SK-N-SH (cell line): ENCODE data around the gene RBM20. TPM values are rescaled to one million over a fixed set of nuclear protein-coding genes. Genes with fewer than 3 reads are reported as not detected.

Experiments used
- CTCF ChIA-PET: fragments of 300-600, 350-600 bp; formaldehyde crosslinking; extraction: SDS; loops from one replicate; lab custom pipeline; 2021; lab: Yijun Ruan, JAX
- POLR2A ChIA-PET: fragments of 350-600 bp; sonication (Branson Sonifier 250); formaldehyde crosslinking; extraction: SDS; loops from one replicate; lab custom pipeline; 2020; ENCODE audit warnings: antibody characterized with exemption, inconsistent platforms; lab: Yijun Ruan, JAX
- DNase-seq: peaks from one replicate; pipeline ENCODE4 v3.0.0; 2012
- H2AFZ ChIP-seq: fragments of 200-600 bp; sonication (generic); 2 replicates; pipeline ENCODE4 v1.8.1; 2016; ENCODE audit warnings: antibody characterized with exemption, mild to moderate bottlenecking, low read depth
- H3F3A ChIP-seq: fragments of 200-600 bp; sonication (generic); replicated peaks from 2 replicates; pipeline ENCODE3; 2016; ENCODE audit warnings: antibody characterized with exemption, mild to moderate bottlenecking; ENCODE audit not compliant: insufficient read depth
- H3K27ac ChIP-seq, 2 experiments: fragments of 200-500 bp in 1 of 2; fragments of 200-600 bp in 1 of 2; sonication (Bioruptor generic) in 1 of 2; sonication (generic), shearing (Covaris generic) in 1 of 2; 2 replicates each; pipeline versions ENCODE4 v1.5.1 to v1.6.1; 2014 to 2016; ENCODE audit warnings: low read depth in 2 of 2, inconsistent platforms in 1 of 2, low read length in 1 of 2, mild to moderate bottlenecking in 1 of 2, mixed read lengths in 1 of 2
- H3K27me3 ChIP-seq: fragments of 200-600 bp; sonication (generic), shearing (Covaris generic); 2 replicates; pipeline ENCODE4 v1.6.1; 2016; ENCODE audit warnings: mixed run types; ENCODE audit not compliant: insufficient read depth
- H3K36me3 ChIP-seq, 2 experiments: fragments of 200-500 bp in 1 of 2; fragments of 200-600 bp in 1 of 2; sonication (Bioruptor generic) in 1 of 2; sonication (generic) in 1 of 2; replicated peaks in 1 of 2; 2 replicates each; pipeline versions ENCODE3 to v1.5.1; 2014 to 2016; ENCODE audit warnings: low read length in 1 of 2, mild to moderate bottlenecking in 1 of 2; ENCODE audit not compliant: insufficient read depth in 2 of 2, control insufficient read depth in 1 of 2
- H3K4me1 ChIP-seq, 2 experiments: fragments of 200-500 bp in 1 of 2; fragments of 200-600 bp in 1 of 2; sonication (Bioruptor generic) in 1 of 2; sonication (generic), shearing (Covaris generic) in 1 of 2; 2 replicates each; pipeline versions ENCODE4 v1.5.1 to v1.6.1; 2014 to 2016; ENCODE audit warnings: low read depth in 1 of 2, low read length in 1 of 2, mixed run types in 1 of 2; ENCODE audit not compliant: insufficient read depth in 2 of 2, control insufficient read depth in 1 of 2
- H3K4me2 ChIP-seq: fragments of 200-600 bp; sonication (generic), shearing (Covaris generic); 2 replicates; pipeline ENCODE4 v1.6.1; 2017; ENCODE audit warnings: mixed run types
- H3K4me3 ChIP-seq, 2 experiments: fragments of 200-500 bp in 1 of 2; fragments of 200-600 bp in 1 of 2; sonication (Bioruptor generic) in 1 of 2; sonication (generic), shearing (Covaris generic) in 1 of 2; 2 replicates each; pipeline versions ENCODE4 v1.5.1 to v1.8.1; 2014 to 2016; ENCODE audit warnings: low read depth in 2 of 2, inconsistent platforms in 1 of 2, low read length in 1 of 2, mild to moderate bottlenecking in 1 of 2, mixed read lengths in 1 of 2, moderate library complexity in 1 of 2
- H3K79me2 ChIP-seq: fragments of 200-600 bp; sonication (generic); 2 replicates; pipeline ENCODE4 v1.8.1; 2017; ENCODE audit warnings: mild to moderate bottlenecking; ENCODE audit not compliant: insufficient read depth
- H3K9ac ChIP-seq: fragments of 200-600 bp; sonication (generic); 2 replicates; pipeline ENCODE4 v1.6.1; 2017; ENCODE audit warnings: mixed run types
- H3K9me2 ChIP-seq: fragments of 200-600 bp; sonication (generic); 2 replicates; pipeline ENCODE4 v1.6.1; 2017; ENCODE audit warnings: mixed run types
- H3K9me3 ChIP-seq: fragments of 200-600 bp; sonication (generic); 2 replicates; pipeline ENCODE4 v1.6.1; 2017; ENCODE audit warnings: mixed run types, mild to moderate bottlenecking, moderate library complexity
- H4K20me1 ChIP-seq: fragments of 200-600 bp; sonication (generic); 2 replicates; pipeline ENCODE4 v1.6.1; 2017; ENCODE audit warnings: mild to moderate bottlenecking, mixed run types; ENCODE audit not compliant: insufficient read depth
- CHD2 ChIP-seq: fragments of 150-350 bp; IDR thresholded peaks from 2 replicates; pipeline ENCODE4 v1.6.1; 2018; ENCODE audit warnings: low read length; ENCODE audit not compliant: partially characterized antibody
- ELF1 ChIP-seq: IDR thresholded peaks from 2 replicates; pipeline ENCODE4 v1.4.0; 2012
- FOXJ3 ChIP-seq: sonication (generic); formaldehyde crosslinking; IDR thresholded peaks from 2 replicates; pipeline ENCODE4 v1.5.1; 2020; ENCODE audit warnings: mild to moderate bottlenecking, missing genetic modification reagents
- REST ChIP-seq: IDR thresholded peaks from 2 replicates; pipeline ENCODE4 v1.6.1; 2012; ENCODE audit warnings: mild to moderate bottlenecking, low read depth, low read length, moderate library complexity
- TCF12 ChIP-seq: IDR thresholded peaks from 2 replicates; pipeline ENCODE4 v1.4.0; 2012
- USF1 ChIP-seq: IDR thresholded peaks from 2 replicates; pipeline ENCODE4 v1.4.0; 2012; ENCODE audit warnings: low read depth, borderline replicate concordance
- WGBS: methylation state at CpG from one replicate; pipeline ENCODE4 v1.1.6; 2017; ENCODE audit warnings: low lambda C conversion rate; 5-methylcytosine and 5-hydroxymethylcytosine counted together
- polyA plus RNA-seq, 3 experiments: library from polyadenylated mRNA; depleted of rRNA; stranded (reverse); fragments of >200 nt; gene quantifications; 2 replicates each; pipeline ENCODE4 v1.2.3, GENCODE V29; 2012

The RBM20 gene
- polyA plus RNA-seq, 1 of the 3 experiments (the other 2 are of a cell fraction): 0.64 TPM

- POLR2A ChIA-PET: no interaction called here
- Histone ChIP-seq H3K4me3 (no peak overlapping the region), H3K79me2 (no peaks in the 10 kb centered on the region; the same call in 1 of the 2 replicates), H2AFZ (no peak overlapping the region), H3F3A (no peaks in the 10 kb centered on the region), H3K27ac (no peak overlapping the region), H3K9ac (no peak overlapping the region)
- 85% methylated on average over 4 of the region's 4 CpGs for WGBS
- TF ChIP-seq ELF1 (no peak), CHD2 (no peak), REST (no peak), FOXJ3 (no peak)
- TF ChIP-seq, all 33 proteins: peak for 0
- Histone ChIP-seq H3K9me2 (no peaks in the 10 kb centered on the region), H3K4me1 (peaks cover 0 to 2% of the 10 kb centered on the region in 2 experiments; a peak in 2 of 4 replicates), H3K27me3 (no peaks in the 10 kb centered on the region), H3K36me3 (peaks cover 54 to 92% of the 10 kb centered on the region in 2 experiments), H3K9me3 (no peaks in the 10 kb centered on the region), H3K4me2 (no peak overlapping the region), H4K20me1 (no peaks in the 10 kb centered on the region)
- CTCF ChIA-PET: interaction anchor here (1.0 to 4.6 kb wide), 7 partner anchors 11 to 576 kb away, joined by 3 to 17 read pairs (median 5); no protein-coding TSS in a partner anchor
- no peak for DNase-seq
Observed at GRCh38 chr10:110881905-110882304, 237.8 kb downstream of the RBM20 start.

GRCh38 chr10:110883924-110884323 is 239.8 kb downstream of the RBM20 start:
- no peak overlapping the region for H3K9ac ChIP-seq
- TF ChIP-seq USF1 (no peak), TCF12 (no peak)
- TF ChIP-seq, all 33 proteins: peak for 0
- Histone ChIP-seq H3K9me2 (no peaks in the 10 kb centered on the region), H3K4me2 (no peak overlapping the region), H3K36me3 (peaks cover 59 to 89% of the 10 kb centered on the region in 2 experiments), H3K27me3 (no peaks in the 10 kb centered on the region), H3K27ac (no peak overlapping the region; a peak in 1 of 4 replicates), H3K79me2 (no peaks in the 10 kb centered on the region), H3K4me1 (no peaks in the 10 kb centered on the region; a peak in 2 of 4 replicates), H4K20me1 (no peaks in the 10 kb centered on the region), H3F3A (peaks cover 4% of the 10 kb centered on the region), H3K9me3 (no peaks in the 10 kb centered on the region), H2AFZ (no peak overlapping the region), H3K4me3 (no peak overlapping the region)
- ChIA-PET POLR2A (interaction anchor here (0.6 kb wide), 1 partner anchor 35 kb away, joined by 3 read pairs; the partner anchor contains the start of gene SHOC2), CTCF (interaction anchor here (0.6 to 4.6 kb wide), 4 partner anchors 10 to 137 kb away, joined by 3 to 17 read pairs (median 5); no protein-coding TSS in a partner anchor)
- 94% methylated on average over 10 of the region's 10 CpGs for WGBS
- DNase-seq: no peak
